GM12873 (cell line): ENCODE data around the gene EFHC1.
A peak's percentile ranks its signal among the peaks of the same experiment; 100 is the strongest.

ENCODE experiments used
- TF ChIP-seq, protein P1 (sequence below): IDR thresholded peaks from 2 replicates; pipeline ENCODE4 v1.5.1; 2012; ENCODE audit warnings: low read depth, mild to moderate bottlenecking, moderate library complexity, low read length, control low read depth; ENCODE audit not compliant: insufficient read depth; ENCODE audit errors: missing control alignments

The EFHC1 gene

DNA sequence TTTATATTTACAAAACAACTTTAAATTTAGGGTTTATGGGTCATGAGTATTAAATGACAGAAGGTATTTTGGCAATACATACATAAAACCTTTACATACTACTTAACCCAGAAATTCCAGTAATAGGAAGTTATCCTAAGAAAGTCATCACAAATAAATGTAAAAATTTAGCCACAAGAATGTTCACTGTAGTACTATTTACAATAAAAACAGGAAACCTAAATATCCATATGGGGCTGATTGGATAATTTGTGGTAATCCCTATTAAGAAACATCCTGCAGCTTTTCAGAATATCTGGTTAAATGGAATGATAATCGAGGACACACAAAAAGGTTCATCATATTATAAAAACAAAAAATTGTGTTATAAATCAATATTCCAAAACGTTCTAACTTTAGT lies 112.3 kb downstream of the EFHC1 start:
- TF ChIP-seq, protein P1, sequence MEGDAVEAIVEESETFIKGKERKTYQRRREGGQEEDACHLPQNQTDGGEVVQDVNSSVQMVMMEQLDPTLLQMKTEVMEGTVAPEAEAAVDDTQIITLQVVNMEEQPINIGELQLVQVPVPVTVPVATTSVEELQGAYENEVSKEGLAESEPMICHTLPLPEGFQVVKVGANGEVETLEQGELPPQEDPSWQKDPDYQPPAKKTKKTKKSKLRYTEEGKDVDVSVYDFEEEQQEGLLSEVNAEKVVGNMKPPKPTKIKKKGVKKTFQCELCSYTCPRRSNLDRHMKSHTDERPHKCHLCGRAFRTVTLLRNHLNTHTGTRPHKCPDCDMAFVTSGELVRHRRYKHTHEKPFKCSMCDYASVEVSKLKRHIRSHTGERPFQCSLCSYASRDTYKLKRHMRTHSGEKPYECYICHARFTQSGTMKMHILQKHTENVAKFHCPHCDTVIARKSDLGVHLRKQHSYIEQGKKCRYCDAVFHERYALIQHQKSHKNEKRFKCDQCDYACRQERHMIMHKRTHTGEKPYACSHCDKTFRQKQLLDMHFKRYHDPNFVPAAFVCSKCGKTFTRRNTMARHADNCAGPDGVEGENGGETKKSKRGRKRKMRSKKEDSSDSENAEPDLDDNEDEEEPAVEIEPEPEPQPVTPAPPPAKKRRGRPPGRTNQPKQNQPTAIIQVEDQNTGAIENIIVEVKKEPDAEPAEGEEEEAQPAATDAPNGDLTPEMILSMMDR: no peak

DNA sequence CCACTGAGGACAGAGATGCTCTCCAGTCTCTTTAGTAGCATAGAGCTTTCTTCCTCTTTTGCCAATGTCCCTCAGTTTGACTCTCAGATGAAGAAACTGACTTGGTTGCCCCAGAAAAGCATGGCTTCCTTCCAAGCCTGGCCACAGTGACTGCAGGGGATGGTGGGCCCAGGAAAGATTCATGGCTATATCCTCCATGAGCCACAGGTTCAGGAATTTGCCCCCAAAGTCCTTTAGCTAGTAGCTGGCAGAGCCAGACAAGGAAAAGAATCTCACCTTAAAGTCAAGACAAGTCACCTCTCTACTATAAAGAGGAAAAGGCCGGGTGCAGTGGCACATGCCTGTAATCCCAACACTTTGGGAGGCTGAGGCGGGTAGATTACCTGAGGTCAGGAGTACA lies 113.3 kb downstream of the EFHC1 start:
- TF ChIP-seq, protein P1: no peak

DNA sequence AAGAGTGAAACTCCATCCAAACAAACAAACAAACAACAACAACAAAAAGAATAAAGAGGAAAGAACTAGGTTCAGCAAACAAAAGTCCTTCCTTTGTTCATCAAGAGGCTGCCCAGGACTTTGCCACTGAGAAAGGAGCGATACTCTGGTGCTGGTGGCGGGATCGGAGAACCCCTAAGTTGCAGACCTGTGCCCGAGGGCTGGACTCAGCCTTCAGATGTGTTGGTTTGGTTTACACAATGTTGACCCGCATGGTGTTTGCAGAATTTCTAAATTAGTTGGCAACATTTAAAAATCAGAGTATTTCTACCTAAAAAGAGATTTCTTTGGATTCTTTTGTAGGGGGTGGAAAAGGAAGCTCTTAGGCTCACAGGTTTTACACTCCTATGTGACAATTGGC lies 114.2 kb downstream of the EFHC1 start:
- TF ChIP-seq, protein P1: no peak

DNA sequence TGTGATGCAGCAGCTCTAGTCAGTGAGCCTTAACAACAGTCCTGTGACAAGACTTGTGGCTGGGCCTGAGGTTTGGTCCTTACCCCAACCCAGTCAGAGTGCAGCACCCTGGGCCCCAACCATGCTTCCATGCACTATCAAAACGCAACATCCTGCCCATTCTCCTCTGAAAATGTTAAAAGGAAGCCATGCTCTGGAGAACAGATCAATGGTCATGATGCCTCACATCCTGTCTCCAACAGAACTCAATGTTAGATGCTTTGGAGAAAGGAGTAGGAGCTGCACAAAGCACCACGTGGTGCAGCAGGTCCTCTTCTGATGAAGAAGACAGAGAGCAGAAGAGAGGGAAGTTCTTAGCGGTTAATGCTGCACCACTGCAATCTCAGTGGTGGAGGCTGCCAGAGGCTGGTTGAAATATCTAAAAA lies 114.8 kb downstream of the EFHC1 start:
- TF ChIP-seq, protein P1: no peak

DNA sequence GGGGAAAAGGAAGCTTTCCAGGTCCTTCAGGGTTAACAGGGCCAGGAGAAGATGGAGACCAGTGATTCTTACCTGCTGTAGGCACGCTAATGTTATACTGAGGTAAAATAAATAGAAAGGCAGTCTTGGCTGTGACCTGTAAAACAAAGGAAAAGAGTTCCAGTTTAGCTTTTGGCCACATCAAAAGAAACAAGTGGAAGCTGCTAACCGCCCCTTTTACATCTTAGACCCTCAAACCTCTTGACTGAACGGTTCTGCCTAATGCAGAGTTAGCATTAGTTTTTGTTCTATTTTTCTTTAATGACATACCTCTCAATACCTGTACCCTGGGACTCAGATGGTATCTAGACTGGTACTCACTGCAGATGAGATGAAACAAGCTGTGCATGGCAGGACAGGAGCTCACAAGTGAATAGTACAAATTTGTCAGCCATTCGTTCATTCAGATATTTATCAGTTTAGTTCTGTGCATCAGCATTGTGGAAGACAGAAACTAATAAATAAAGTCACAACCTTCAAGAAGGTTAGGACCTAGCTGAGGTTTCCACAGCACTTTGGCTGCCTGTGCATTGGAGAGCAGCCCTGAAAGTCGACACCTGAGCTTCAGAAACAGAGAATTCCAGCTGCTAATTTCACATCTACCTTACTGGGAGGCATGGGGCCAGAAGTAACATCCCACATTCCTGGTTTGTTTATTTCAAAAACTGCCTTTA lies 115.7 kb downstream of the EFHC1 start:
- TF ChIP-seq, protein P1: no peak

DNA sequence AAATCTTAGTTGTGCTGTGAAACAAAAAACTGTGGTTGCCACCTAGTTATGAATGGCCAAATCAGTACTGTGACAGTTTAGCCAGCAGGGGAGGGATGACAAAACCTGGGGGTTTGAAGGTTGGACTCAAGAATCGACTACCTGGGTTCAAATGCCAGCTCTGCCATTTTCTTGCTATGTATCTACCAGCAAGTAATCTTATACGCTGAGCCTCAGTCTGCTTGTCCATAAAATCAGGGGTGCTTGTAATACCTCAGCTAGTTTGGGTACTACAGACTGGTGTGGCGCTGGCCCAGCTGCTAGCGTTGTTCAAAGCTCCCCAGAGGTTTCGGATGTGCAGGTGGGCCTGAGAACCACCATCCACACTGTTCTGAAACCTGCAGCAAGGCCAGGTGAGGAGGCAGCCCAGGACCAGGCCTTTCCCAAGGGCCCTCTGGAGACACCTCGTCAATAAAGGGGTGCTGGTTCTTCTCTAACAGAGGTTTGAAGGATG lies 116.3 kb downstream of the EFHC1 start:
- TF ChIP-seq, protein P1: peak; percentile 55

DNA sequence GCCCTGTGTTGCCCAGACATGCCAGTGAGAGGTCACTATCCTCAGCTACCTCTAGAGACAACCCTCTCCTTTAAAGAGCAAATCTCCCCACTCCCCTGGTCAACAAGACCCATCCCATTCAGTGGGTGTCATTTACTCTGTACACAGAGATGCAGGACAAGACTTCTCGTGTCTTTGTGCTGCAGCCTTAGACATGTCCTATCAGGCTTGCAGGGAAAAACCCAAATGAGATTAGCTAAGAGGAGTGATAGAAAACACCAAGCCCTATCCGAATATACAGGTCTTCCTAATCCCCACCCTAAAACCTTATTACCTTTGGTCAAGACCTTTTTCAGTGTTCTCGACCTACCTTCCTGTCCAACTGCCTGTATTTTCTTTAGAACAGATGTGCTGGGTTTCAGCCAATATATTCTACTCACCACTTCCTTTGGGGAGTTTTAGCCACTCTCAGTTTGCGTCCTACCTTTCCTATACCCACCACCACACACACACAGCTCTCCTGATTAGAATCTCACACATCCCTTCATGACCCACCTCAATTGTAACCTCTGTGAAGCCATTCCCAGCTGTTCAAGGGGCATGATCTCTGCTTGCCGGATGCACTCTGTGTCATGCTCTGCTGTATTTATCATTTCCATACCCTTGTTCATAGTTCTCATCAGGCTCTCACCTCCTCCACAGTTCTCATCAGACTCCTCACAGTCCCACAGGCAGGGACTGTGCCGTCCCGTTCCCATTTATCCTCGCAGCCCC lies 117.0 kb downstream of the EFHC1 start:
- TF ChIP-seq, protein P1: no peak
